B cell (primary cell): ENCODE results near the gene RAPGEF6. TPM values are rescaled to one million over a fixed set of nuclear protein-coding genes. Genes with fewer than 3 reads are reported as not detected.

Source experiments
- ATAC-seq: fragments of 200-7000 bp; cut with Tn5 transposase; one replicate; pipeline ENCODE4 v1.10.0; 2021; ENCODE audit warnings: low read depth, mild to moderate bottlenecking, moderate number of reproducible peaks, moderate library complexity
- CTCF ChIA-PET: fragments of 350-600 bp; sonication (Branson Sonifier 250); formaldehyde crosslinking; loops from one replicate; lab custom pipeline; 2021; ENCODE audit warnings: antibody characterized with exemption, inconsistent platforms; lab: Charles Lee
- POLR2A ChIA-PET: fragments of 350-600 bp; sonication (Branson Sonifier 250); formaldehyde crosslinking; loops from one replicate; lab custom pipeline; 2021; ENCODE audit warnings: antibody characterized with exemption; lab: Charles Lee
- DNase-seq: peaks from one replicate; pipeline ENCODE4 v3.0.0; 2013
- H2AFZ ChIP-seq: 2 replicates; pipeline ENCODE4 v1.6.1; 2012; ENCODE audit warnings: mild to moderate bottlenecking, low read depth, low read length; ENCODE audit not compliant: insufficient read depth, poor library complexity, severe bottlenecking
- H3K27ac ChIP-seq, 2 donors: 1 replicate in 1 of 2; 2 replicates in 1 of 2; pipeline ENCODE4 v1.5.1; 2012 to 2013; ENCODE audit warnings: low read length in 2 of 2, mild to moderate bottlenecking in 2 of 2, moderate library complexity in 1 of 2
- H3K27me3 ChIP-seq, 4 experiments: fragments of 200-600 bp in 1 of 4; sonication (generic) in 1 of 4; replicated peaks in 1 of 4; 1 replicate in 2 of 4; 2 replicates in 2 of 4; pipeline versions ENCODE4 v1.6.1 to v1.7.0; 2013 to 2016; ENCODE audit warnings: low read length in 3 of 4, mild to moderate bottlenecking in 2 of 4, mixed read lengths in 1 of 4, moderate library complexity in 1 of 4; ENCODE audit not compliant: insufficient read depth in 4 of 4, control insufficient read depth in 3 of 4; ENCODE audit errors: control extremely low read depth in 1 of 4
- H3K36me3 ChIP-seq, 2 experiments: replicated peaks in 1 of 2; 1 replicate in 1 of 2; 2 replicates in 1 of 2; pipeline versions ENCODE4 v1.6.1 to v1.7.1; 2013; ENCODE audit warnings: low read length in 1 of 2; ENCODE audit not compliant: insufficient read depth in 2 of 2, control insufficient read depth in 1 of 2; ENCODE audit errors: control extremely low read depth in 1 of 2, extremely low read depth in 1 of 2
- H3K4me1 ChIP-seq, 2 donors: fragments of 200-600 bp in 1 of 2; sonication (generic) in 1 of 2; 1 replicate in 1 of 2; 2 replicates in 1 of 2; pipeline versions ENCODE4 v1.5.1 to v1.6.1; 2013 to 2017; ENCODE audit warnings: low read length in 2 of 2; ENCODE audit not compliant: control insufficient read depth in 2 of 2, insufficient read depth in 2 of 2
- H3K4me2 ChIP-seq: replicated peaks from 2 replicates; pipeline ENCODE3; 2012; ENCODE audit warnings: mild to moderate bottlenecking, low read depth, low read length; ENCODE audit not compliant: poor library complexity, severe bottlenecking
- H3K4me3 ChIP-seq, 5 experiments: fragments of 200-600 bp in 1 of 5; sonication (generic) in 1 of 5; 1 replicate in 3 of 5; 2 replicates in 2 of 5; pipeline versions ENCODE4 v1.5.1 to v1.7.0; 2011 to 2016; ENCODE audit warnings: low read length in 4 of 5, mild to moderate bottlenecking in 4 of 5, low read depth in 2 of 5, control low read depth in 1 of 5, moderate library complexity in 1 of 5; ENCODE audit not compliant: insufficient read depth in 1 of 5; ENCODE audit errors: control extremely low read depth in 1 of 5, extremely low read depth in 1 of 5
- H3K79me2 ChIP-seq: fragments of 200-600 bp; sonication (generic); one replicate; pipeline ENCODE4 v1.6.0; 2016; ENCODE audit warnings: low read length; ENCODE audit not compliant: control insufficient read depth, insufficient read depth
- H3K9ac ChIP-seq: fragments of 200-600 bp; sonication (generic); 2 replicates; pipeline ENCODE4 v1.6.1; 2017; ENCODE audit warnings: mild to moderate bottlenecking, low read length, moderate library complexity
- H3K9me3 ChIP-seq, 3 donors: one replicate each; pipeline versions ENCODE4 v1.6.1 to v1.7.1; 2013; ENCODE audit warnings: low read length in 2 of 3; ENCODE audit not compliant: control insufficient read depth in 2 of 3, insufficient read depth in 1 of 3; ENCODE audit errors: control extremely low read depth in 1 of 3
- H4K20me1 ChIP-seq: 2 replicates; pipeline ENCODE4 v1.6.0; 2012; ENCODE audit warnings: mild to moderate bottlenecking, low read length; ENCODE audit not compliant: insufficient read depth, control insufficient read depth, poor library complexity, severe bottlenecking
- H3K27ac Mint-ChIP-seq: one replicate; pipeline ENCODE4 v1.8.0; 2021; ENCODE audit warnings: mixed read lengths
- H3K27me3 Mint-ChIP-seq: one replicate; pipeline ENCODE4 v1.8.0; 2021; ENCODE audit warnings: mixed read lengths
- H3K4me1 Mint-ChIP-seq: one replicate; pipeline ENCODE4 v1.8.0; 2021; ENCODE audit warnings: mixed read lengths
- H3K4me3 Mint-ChIP-seq: one replicate; pipeline ENCODE4 v1.8.0; 2021; ENCODE audit warnings: mixed read lengths
- H3K9me3 Mint-ChIP-seq: one replicate; pipeline ENCODE4 v1.8.0; 2022; ENCODE audit warnings: mixed read lengths; ENCODE audit not compliant: insufficient read depth
- EZH2 ChIP-seq: IDR thresholded peaks from 2 replicates; pipeline ENCODE4 v1.6.1; 2012; ENCODE audit warnings: borderline replicate concordance, low read depth, mild to moderate bottlenecking, moderate library complexity, low read length; ENCODE audit not compliant: insufficient read depth, poor library complexity, severe bottlenecking
- WGBS: methylation state at CpG from one replicate; pipeline ENCODE4 v1.1.5; 2013; ENCODE audit warnings: missing lambda C conversion rate; ENCODE audit not compliant: insufficient coverage; 5-methylcytosine and 5-hydroxymethylcytosine counted together
- intact Hi-C: fragments of 100-400 bp; cut with micrococcal nuclease; formaldehyde crosslinking; loops from one replicate; pipeline ENCODE4 v1.10.0; 2022
- polyA plus RNA-seq: library from polyadenylated mRNA; depleted of rRNA; stranded (reverse); fragments of >200 nt; gene quantifications from 2 replicates; pipeline ENCODE4 v1.2.3, GENCODE V29; 2012
- total RNA-seq, 2 donors: library from RNA; stranded (reverse); fragments of 120-200 nt in 1 of 2; gene quantifications; 1 replicate in 1 of 2; 2 replicates in 1 of 2; pipeline versions ENCODE4 v1.2.3 to v1.2.4, GENCODE V29; 2013 to 2022
- TF ChIP-seq, protein P1 (sequence below): fragments of 200-600 bp; IDR thresholded peaks from one replicate; pipeline ENCODE4 v1.8.0; 2022; ENCODE audit warnings: antibody characterized with exemption, mild to moderate bottlenecking

Gene RAPGEF6
- total and polyA plus RNA-seq, 2 donors (not counting 1 experiment from before 2014, with no cell fraction given), result 9.8 to 56.2 TPM

DNA sequence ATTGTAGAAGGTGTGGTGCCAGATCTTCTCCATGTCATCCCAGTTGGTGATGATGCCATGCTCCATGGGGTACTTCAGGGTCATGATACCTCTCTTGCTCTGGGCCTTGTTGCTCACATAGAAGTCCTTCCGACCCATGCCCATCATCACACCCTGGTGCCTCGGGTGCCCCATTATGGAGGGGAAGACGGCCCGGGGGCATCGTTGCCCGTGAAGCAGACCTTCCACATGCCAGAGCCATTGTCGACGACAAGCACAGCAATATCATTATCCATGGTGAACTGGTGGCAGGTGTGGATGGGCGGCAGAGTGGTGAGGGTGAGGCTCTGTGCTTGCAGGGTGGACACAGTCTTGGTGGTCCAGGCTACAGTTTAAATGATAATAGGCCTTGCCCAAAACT is 24.8 kb upstream of the RAPGEF6 start:
- H3K9ac ChIP-seq, result no peak overlapping the region
- no peaks in the 10 kb centered on the region for H4K20me1 ChIP-seq
- ATAC-seq, result no peak
- no peak for DNase-seq
- no peaks in the 10 kb centered on the region for H3K27me3 Mint-ChIP-seq
- H3K4me3 ChIP-seq, result no peak overlapping the region
- H3K4me1 Mint-ChIP-seq, result no peaks in the 10 kb centered on the region
- H3K79me2 ChIP-seq, result no peaks in the 10 kb centered on the region
- no peak overlapping the region for H3K27ac Mint-ChIP-seq
- CTCF ChIA-PET, result interaction anchor here (0.7 kb wide), 1 partner anchor 33 kb away, joined by 4 read pairs; no protein-coding TSS in a partner anchor
- intact Hi-C loops, result no loop called here
- no peaks in the 10 kb centered on the region for H3K27me3 ChIP-seq
- peaks cover 13 to 43% of the 10 kb centered on the region in 2 experiments for H3K36me3 ChIP-seq
- H3K4me2 ChIP-seq, result no peak overlapping the region
- H3K4me1 ChIP-seq, result no peaks in the 10 kb centered on the region
- H2AFZ ChIP-seq, result no peak overlapping the region
- WGBS, result 100% methylated on average over 7 of the region's 9 CpGs
- peaks cover 0 to 31% (median 4%) of the 10 kb centered on the region in 3 donors for H3K9me3 ChIP-seq
- no peak overlapping the region for H3K4me3 Mint-ChIP-seq
- peaks cover 14% of the 10 kb centered on the region for H3K9me3 Mint-ChIP-seq
- POLR2A ChIA-PET, result no interaction called here
- no peak overlapping the region for H3K27ac ChIP-seq
- TF ChIP-seq, protein P1, sequence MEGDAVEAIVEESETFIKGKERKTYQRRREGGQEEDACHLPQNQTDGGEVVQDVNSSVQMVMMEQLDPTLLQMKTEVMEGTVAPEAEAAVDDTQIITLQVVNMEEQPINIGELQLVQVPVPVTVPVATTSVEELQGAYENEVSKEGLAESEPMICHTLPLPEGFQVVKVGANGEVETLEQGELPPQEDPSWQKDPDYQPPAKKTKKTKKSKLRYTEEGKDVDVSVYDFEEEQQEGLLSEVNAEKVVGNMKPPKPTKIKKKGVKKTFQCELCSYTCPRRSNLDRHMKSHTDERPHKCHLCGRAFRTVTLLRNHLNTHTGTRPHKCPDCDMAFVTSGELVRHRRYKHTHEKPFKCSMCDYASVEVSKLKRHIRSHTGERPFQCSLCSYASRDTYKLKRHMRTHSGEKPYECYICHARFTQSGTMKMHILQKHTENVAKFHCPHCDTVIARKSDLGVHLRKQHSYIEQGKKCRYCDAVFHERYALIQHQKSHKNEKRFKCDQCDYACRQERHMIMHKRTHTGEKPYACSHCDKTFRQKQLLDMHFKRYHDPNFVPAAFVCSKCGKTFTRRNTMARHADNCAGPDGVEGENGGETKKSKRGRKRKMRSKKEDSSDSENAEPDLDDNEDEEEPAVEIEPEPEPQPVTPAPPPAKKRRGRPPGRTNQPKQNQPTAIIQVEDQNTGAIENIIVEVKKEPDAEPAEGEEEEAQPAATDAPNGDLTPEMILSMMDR, result no peak
- no peak for TF ChIP-seq EZH2

DNA sequence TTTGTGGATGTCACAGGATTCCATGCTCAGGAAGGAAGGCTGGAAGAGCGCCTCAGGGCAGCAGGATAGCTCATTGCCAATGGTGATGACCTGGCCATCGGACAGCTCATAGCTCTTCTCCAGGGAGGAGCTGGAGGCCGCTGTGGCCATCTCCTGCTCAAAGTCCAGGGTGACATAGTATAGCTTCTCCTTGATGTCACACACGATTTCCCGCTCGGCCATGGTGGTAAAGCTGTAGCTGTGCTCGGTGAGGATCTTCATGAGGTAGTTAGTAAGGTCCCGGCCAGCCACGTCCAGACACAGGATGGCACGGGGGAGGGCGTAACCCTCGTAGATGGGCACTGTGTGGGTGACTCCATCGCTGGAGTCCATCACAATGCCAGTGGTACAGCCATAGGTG is 24.3 kb upstream of the RAPGEF6 start:
- Histone ChIP-seq H3K27me3 (no peaks in the 10 kb centered on the region), H3K9ac (no peak overlapping the region), H3K4me3 (no peak overlapping the region), H3K27ac (no peak overlapping the region), H3K4me2 (no peak overlapping the region), H4K20me1 (no peaks in the 10 kb centered on the region), H3K4me1 (no peaks in the 10 kb centered on the region), H3K9me3 (peaks cover 0 to 31% (median 4%) of the 10 kb centered on the region in 3 donors), H2AFZ (no peak overlapping the region), H3K79me2 (no peaks in the 10 kb centered on the region), H3K36me3 (peaks cover 13 to 42% of the 10 kb centered on the region in 2 experiments)
- POLR2A ChIA-PET, result no interaction called here
- intact Hi-C loops, result no loop called here
- H3K27me3 Mint-ChIP-seq, result no peaks in the 10 kb centered on the region
- peaks cover 14% of the 10 kb centered on the region for H3K9me3 Mint-ChIP-seq
- no peak for DNase-seq
- CTCF ChIA-PET, result no interaction called here
- no peak for ATAC-seq
- WGBS, result 98% methylated on average over 13 of the region's 13 CpGs
- no peak for TF ChIP-seq EZH2
- TF ChIP-seq, protein P1, result no peak
- no peaks in the 10 kb centered on the region for H3K4me1 Mint-ChIP-seq
- no peak overlapping the region for H3K27ac Mint-ChIP-seq
- no peak overlapping the region for H3K4me3 Mint-ChIP-seq
